Skin of body (tissue), 2 donors: Measurements from ENCODE around the gene SPOCK1. TPM values are rescaled to one million over a fixed set of nuclear protein-coding genes. Genes with fewer than 3 reads are reported as not detected.

Experiments
- DNase-seq: peaks from one replicate; lab custom pipeline; 2025; lab: John Stamatoyannopoulos, UW
- total RNA-seq: library from RNA; depleted of rRNA; stranded (reverse); fragments of >200 nt; gene quantifications from one replicate; pipeline ENCODE4 v1.2.3, GENCODE V29; 2014

SPOCK1 gene
- total RNA-seq, 1 donor from 2014 or later: 7.0 TPM

- no peak for DNase-seq
These were observed 132.6 kb downstream of the SPOCK1 start for GRCh38 chr5:137366526-137366925.

GRCh38 chr5:137365126-137365865 lies 133.8 kb downstream of the SPOCK1 start:
- peak; percentile 22 for DNase-seq

- no peak for DNase-seq
These were observed 137.8 kb downstream of the SPOCK1 start for GRCh38 chr5:137361280-137361679.

DNA sequence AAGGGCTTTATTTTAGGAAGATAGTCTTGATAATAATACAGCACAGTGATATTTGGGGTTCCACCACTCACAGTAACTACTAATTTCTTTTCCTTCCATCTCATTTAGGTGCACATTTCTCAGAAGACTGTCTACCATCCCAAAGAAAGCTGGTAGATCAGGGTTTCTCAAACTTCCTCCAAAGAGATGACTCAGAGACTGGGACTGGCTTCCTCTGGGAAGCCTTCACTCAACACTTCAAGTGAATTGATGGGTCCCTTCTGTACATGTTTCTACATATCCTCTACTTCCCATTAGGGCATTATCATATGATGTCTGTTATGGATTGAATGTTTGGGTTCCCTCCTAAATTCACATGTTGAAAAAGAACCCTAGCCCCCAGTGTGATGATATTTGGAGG lies 138.5 kb downstream of the SPOCK1 start:
- DNase-seq: no peak

- no peak for DNase-seq
These were observed 139.2 kb downstream of the SPOCK1 start for GRCh38 chr5:137359941-137360340.

DNA sequence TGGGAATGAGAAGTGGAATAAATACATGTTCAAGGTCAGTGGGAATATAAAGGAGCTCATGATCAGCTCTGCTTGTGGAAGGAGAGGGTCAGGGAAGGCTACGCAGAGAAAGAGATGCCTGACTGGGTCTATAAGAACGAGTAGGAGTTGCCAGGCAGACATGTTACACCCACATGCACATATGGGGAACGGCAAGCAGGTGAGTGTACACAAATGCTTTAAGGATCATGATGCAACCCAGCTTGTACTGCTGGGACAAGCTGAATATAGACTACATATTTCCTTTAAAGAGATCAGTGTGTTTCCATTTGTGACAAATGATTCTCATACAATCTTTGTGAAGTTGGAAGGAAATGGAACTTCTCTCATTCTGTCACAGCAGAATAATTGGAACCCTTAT lies 141.7 kb downstream of the SPOCK1 start:
- no peak for DNase-seq

- no peak for DNase-seq
These were observed 143.0 kb downstream of the SPOCK1 start for GRCh38 chr5:137356127-137356526.

GRCh38 chr5:137355708-137356107 lies 143.4 kb downstream of the SPOCK1 start:
- DNase-seq: no peak

GRCh38 chr5:137352095-137352494 lies 147.0 kb downstream of the SPOCK1 start:
- no peak for DNase-seq

GRCh38 chr5:137350791-137351190 lies 148.3 kb downstream of the SPOCK1 start:
- no peak for DNase-seq

- DNase-seq: no peak
These were observed 150.4 kb downstream of the SPOCK1 start for GRCh38 chr5:137348759-137349158.

- DNase-seq: no peak
These were observed 151.3 kb downstream of the SPOCK1 start for GRCh38 chr5:137347865-137348264.

DNA sequence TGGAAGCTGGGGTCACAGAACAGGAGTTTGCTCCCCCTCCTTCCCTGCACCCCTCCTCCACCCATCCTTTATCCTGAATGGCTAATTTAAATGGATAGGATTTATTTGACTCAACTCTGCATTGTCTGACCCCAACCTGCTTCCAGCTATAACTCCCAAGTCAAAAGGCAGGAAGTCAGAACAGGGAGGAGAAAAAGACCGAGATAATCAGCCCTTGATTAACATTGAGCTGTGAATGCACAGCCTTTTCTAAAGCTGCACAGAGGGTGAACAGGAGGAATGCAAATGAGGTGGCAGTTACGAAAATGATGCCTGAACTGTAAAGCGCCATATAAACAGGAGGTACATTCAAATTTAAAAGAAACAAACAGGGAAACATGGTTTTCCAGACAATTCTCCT lies 152.8 kb downstream of the SPOCK1 start:
- DNase-seq: no peak

DNA sequence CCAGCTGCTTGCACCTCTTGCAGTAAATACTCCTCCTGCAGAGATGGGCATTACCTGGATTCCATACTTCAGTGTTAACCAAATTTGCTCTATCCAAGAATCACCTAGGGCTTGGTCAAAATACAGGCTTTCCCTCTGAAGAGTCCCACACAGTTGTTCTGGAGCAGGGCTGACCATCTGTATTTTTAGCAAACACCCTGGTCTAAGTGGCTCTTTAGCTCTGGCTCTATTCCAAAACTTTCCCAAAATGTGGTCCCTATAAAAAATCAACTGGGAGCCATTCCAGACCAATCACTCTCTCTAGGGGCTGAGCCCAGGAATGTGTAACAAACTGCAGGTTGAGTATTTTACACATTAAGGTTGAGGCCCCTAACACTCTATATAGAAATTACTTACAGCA lies 153.7 kb downstream of the SPOCK1 start:
- no peak for DNase-seq

- no peak for DNase-seq
These were observed 154.3 kb downstream of the SPOCK1 start for GRCh38 chr5:137344723-137345322.

- DNase-seq: no peak
These were observed 155.1 kb downstream of the SPOCK1 start for GRCh38 chr5:137344021-137344420.

DNA sequence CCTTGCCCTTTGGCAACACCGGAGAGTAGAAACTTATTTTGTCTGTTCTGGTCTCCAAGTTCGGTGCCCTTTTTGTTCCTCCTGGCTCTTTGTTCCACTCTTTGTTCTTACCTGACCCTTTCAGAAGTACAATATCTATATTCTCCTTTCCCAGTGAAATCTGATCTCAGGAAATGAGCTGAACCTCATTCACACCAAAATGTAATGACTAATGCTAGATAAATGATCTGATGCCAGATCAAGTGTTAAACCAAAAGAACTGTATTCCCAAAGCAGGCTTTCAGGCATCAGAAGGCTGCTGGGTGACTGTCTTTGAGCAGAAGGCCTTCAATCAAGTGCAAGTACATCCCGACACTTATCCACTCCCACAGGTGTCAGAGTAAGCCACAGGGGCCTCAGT lies 156.4 kb downstream of the SPOCK1 start:
- DNase-seq: no peak

- no peak for DNase-seq
These were observed 157.3 kb downstream of the SPOCK1 start for GRCh38 chr5:137341831-137342230.

GRCh38 chr5:137340881-137341280 lies 158.2 kb downstream of the SPOCK1 start:
- peak; percentile 88 for DNase-seq

- DNase-seq: no peak
These were observed 162.5 kb downstream of the SPOCK1 start for GRCh38 chr5:137336565-137337120.

GRCh38 chr5:137336161-137336560 lies 163.0 kb downstream of the SPOCK1 start:
- DNase-seq: no peak

DNA sequence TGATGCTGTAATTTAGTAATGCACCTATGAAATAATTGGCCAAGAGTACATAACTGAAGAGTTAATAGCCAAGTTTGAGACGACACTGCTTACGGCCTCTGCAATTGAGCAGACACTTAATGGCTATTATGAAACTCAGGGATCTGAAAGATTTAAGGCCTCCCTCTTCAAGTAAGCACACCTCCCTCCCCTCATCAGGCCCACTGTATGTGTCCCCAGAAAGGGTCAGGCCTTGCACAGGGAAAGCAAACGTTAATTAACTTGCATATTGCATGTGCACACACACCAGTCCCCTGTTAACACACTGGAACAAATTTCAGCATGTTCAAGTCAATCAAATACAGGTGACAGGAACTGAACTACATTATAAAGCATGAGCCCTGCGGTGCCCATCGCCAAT lies 163.6 kb downstream of the SPOCK1 start:
- DNase-seq: no peak

DNA sequence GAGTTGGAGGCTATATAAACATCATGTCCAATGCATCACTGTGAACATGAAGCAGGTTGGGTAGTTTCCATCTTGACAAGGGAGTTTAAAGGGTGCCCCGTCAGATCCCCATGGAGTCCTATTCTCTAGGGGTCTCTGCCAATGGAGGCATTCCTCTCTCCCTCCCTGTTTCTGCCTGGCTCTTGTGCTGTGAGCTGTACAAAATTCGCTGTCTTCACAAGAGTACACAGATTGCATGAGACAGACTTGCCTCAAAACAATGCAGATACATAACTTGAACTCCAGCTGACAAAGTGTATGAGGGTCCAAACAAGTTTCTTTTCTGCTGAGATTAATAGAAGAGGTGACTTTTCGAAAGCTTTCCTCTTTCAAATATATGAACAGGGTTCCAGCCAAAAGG lies 165.2 kb downstream of the SPOCK1 start:
- no peak for DNase-seq
